WI38 (cell line): ENCODE data around the gene COX4I1.
A peak's percentile ranks its signal among the peaks of the same experiment; 100 is the strongest.
"Not testable (repeated sequence)": the region's sequence is repeated elsewhere in the genome, so short reads cannot be mapped to it uniquely, and the experiment has no call there.

Experiments used
- H3K4me3 ChIP-seq: 2 replicates; pipeline ENCODE4 v1.5.1; 2011; ENCODE audit warnings: low read depth, mild to moderate bottlenecking, control low read depth, low read length
- CTCF ChIP-seq: IDR thresholded peaks from 2 replicates; pipeline ENCODE4 v1.5.1; 2012; ENCODE audit warnings: low read depth, mild to moderate bottlenecking, control low read depth, low read length

The COX4I1 gene

GRCh38 chr16:85798901-85799496, 496 bp upstream of the COX4I1 start:
- no peak for TF ChIP-seq CTCF
- H3K4me3 ChIP-seq: peak overlapping the region; percentile 93

GRCh38 chr16:85800321-85800669, 800 bp downstream of the COX4I1 start:
- TF ChIP-seq CTCF: no peak
- peak overlapping the region; percentile 93 for H3K4me3 ChIP-seq

GRCh38 chr16:85803570-85803969, 4.1 kb downstream of the COX4I1 start:
- H3K4me3 ChIP-seq: no peak overlapping the region
- TF ChIP-seq CTCF: no peak

GRCh38 chr16:85805442-85806045, 6.0 kb downstream of the COX4I1 start:
- TF ChIP-seq CTCF: no peak
- H3K4me3 ChIP-seq: no peak overlapping the region

GRCh38 chr16:85806539-85806938, 7.0 kb downstream of the COX4I1 start:
- H3K4me3 ChIP-seq: no peak overlapping the region
- TF ChIP-seq CTCF: no peak

- not testable (repeated sequence) for H3K4me3 ChIP-seq
Measured at GRCh38 chr16:85807340-85807739, 7.8 kb downstream of the COX4I1 start.

- H3K4me3 ChIP-seq: not testable (repeated sequence)
Measured at GRCh38 chr16:85808104-85808503, 8.6 kb downstream of the COX4I1 start.

- H3K4me3 ChIP-seq: no peak overlapping the region
- no peak for TF ChIP-seq CTCF
Measured at GRCh38 chr16:85808926-85809325, 9.4 kb downstream of the COX4I1 start.
